Measurements from ENCODE around the gene NEXN. TPM values are rescaled to one million over a fixed set of nuclear protein-coding genes. Genes with fewer than 3 reads are reported as not detected.

NEXN gene
- under 0.01 TPM for total RNA-seq

GRCh38 chr1:77888081-77888780 lies at the start of gene NEXN:
Gene NEXN, plus strand, starts transcription at chr1:77888624. Its CDS starts 27,483 bp downstream, at chr1:77916107.
- FAIRE-seq, result no peak
- DNase-seq (ENCODE audit: low spot score in 2 of 2), result peak; percentile 43 to 45

DNA sequence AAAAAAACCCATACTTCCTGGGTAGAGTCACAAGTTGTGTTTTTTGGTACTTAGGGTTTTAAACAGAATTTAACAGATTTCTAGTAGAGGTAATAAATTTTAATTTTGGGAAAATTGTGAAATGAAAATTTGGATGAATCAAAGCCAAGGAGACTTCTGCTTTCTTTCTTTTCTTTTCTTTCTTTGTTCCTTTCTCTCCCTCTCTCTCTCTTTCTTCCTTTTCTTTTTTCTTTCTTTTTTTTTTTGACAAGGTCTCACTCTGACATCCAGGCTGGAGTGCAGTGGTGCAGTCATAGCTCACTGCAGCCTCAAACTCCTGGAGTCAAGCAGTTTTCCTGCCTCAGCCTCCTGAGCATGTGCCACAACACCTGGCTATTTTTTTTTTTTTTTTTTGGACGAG lies 46.9 kb upstream of the NEXN start:
- FAIRE-seq, result no peak
- no peak for DNase-seq (ENCODE audit: low spot score in 2 of 2)

DNA sequence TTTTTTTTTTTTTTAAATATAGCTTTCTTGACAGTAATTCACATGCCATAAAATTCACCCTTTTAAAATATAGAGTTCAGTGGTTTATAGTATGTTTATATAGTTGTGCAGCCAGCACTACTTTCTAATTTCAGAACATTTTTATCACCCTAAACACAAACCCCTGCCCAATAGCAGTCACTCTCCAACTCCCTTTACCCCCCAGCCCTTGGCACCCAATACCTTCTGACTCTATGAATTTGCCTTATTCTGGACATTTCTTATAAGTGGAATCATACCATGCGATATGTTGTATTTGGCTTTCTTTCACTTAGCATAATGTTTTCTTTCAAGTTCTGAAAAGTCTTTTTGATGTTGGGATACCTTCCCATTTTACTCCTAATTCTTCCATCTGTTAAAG lies 42.5 kb upstream of the NEXN start:
- DNase-seq (ENCODE audit: low spot score in 2 of 2), result no peak
- no peak for FAIRE-seq

DNA sequence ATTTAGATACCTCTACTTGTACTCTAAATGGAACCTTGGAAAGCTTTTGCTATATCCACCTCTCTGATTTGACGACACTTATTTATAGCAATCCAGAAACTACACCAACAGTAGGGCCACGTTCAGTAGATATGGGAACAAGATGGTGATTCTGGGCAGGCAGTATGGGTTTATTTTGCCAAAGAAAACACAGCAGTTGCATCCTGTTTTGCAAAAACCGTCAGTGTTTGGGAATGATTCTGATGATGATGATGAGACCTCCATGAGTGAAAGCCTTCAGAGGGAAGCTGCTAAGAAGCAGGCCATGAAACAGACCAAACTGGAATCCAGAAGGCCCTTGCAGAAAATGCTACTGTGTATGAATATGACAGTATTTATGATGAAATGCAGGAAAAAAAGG lies 41.5 kb upstream of the NEXN start:
- FAIRE-seq (no peak), DNase-seq (ENCODE audit: low spot score in 2 of 2) (no peak)

DNA sequence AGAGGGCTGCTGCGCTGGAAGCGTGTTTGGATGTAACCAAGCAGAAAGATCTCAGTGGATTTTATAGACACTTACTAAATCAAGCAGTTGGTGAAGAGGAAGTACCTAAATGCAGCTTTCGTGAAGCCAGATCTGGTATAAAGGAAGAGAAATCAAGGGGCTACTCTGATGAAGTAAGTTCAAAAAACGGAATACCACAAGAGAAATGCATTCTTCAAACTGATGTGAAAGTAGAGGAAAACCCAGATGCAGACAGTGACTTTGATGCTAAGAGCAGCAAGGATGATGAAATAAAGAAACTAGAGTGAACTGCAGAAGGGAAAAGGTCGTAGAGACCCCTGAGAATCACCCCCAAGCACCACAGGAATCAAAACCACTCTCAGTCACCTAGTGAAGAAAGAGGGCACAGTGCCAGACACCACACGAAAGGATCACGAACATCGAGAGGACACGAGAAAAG lies 40.8 kb upstream of the NEXN start:
- no peak for FAIRE-seq
- no peak for DNase-seq (ENCODE audit: low spot score in 2 of 2)

- DNase-seq (ENCODE audit: low spot score in 2 of 2) (no peak), FAIRE-seq (no peak)
Measured at GRCh38 chr1:77850082-77850481, 38.3 kb upstream of the NEXN start.

DNA sequence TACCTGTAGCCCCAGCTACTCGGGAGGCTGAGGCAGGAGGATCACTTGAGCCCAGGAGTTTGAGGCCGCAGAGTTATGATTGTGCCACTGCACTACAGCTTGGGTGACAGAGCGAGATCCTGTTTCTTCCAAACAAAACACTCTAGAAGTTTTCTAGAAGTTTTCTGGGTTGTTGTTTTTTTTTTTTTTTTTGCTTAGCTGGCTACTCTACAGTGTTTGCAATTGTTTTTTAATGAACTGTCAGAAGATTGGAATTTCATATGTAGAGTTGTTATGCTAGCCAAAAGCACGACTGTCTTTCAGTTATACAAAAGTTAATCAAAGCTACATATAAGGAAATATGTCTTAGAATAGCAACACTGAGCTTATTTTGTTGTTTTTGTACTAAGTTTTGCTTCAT lies 30.9 kb upstream of the NEXN start:
- DNase-seq (ENCODE audit: low spot score in 2 of 2) (no peak), FAIRE-seq (no peak)

GRCh38 chr1:77858725-77859124 lies 29.7 kb upstream of the NEXN start:
- FAIRE-seq (no peak), DNase-seq (ENCODE audit: low spot score in 2 of 2) (no peak)

- FAIRE-seq, result no peak
Measured at GRCh38 chr1:77859248-77859647, 29.2 kb upstream of the NEXN start.

GRCh38 chr1:77866296-77866695 lies 22.1 kb upstream of the NEXN start:
- DNase-seq (ENCODE audit: low spot score in 2 of 2) (no peak), FAIRE-seq (no peak)

More at GRCh38 chr1:77859248-77859647, 29.2 kb upstream of the NEXN start:
- DNase-seq (ENCODE audit: low spot score in 2 of 2), result no peak

DNA sequence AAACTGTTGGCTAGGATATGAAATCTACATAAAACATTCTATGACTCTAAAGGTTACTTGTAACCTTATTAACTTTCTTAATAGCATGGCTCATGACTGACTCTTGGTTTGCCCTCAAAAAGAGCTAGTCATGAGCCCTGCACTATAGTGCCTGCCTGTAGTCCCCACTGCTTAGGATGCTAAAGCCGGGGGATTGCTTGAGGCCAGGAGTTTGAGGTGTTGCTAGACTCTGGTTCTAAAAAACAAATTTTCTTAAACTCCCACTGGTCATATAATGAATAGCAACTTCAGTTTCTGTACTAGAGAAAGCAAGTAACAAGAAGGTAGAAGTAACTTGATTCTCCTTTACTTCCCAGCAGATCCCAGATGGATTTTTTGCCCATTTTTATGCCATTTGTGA lies 15.8 kb upstream of the NEXN start:
- DNase-seq (ENCODE audit: low spot score in 2 of 2) (no peak), FAIRE-seq (no peak)

DNA sequence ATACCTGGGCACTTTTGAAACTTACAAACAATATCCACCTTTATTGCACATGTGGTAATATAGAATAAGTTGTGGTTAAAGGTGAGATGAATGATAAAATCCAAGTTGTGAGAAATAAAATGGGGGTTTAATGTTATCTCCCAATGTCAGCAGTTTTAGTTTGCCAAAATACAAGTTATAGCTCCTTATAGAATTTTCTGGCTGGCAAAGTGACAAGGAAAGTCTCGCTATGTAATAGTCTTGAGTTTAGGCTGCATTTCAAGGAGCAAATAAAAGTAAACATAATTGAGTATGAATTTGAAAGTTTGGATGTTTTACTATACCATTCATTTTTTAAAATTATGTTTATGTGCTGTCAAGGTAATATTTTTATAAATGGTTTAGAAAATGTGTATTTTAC lies 15.0 kb upstream of the NEXN start:
- DNase-seq (ENCODE audit: low spot score in 2 of 2) (no peak), FAIRE-seq (no peak)

DNA sequence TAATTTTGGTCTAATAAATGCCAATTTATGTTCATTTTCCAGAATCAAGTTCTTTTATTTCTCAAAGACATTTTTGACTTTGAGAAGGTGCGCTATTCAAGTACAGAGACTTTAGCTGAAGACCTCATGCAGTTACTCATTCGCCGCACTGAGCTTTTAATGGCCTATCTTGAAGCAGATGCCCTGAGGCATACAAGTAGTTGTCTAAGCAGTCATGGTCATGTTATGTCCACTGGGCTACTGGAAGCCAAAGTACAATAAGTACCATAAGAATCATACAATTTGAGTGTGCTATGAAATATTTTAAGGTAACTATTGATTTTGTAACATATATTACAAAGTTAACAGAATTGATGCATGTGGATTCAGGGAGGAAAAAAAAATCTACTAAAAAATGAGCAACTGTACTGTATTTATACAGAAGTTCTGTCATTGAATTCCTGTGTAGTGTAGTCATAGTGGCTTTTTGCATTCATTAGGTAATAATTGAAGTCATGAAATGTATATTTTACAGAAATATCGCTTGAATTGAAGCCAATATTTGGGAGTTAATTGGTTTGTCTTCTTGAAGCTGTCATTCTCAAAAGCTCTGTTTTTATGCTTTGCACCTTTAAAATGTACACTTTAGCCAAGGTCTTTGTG lies 13.5 kb upstream of the NEXN start:
- FAIRE-seq (no peak), DNase-seq (ENCODE audit: low spot score in 2 of 2) (no peak)

- FAIRE-seq, result no peak
Measured at GRCh38 chr1:77876884-77877283, 11.5 kb upstream of the NEXN start.

GRCh38 chr1:77881061-77881460 lies 7.4 kb upstream of the NEXN start:
- DNase-seq (ENCODE audit: low spot score in 2 of 2) (no peak), FAIRE-seq (no peak)

More at GRCh38 chr1:77876884-77877283, 11.5 kb upstream of the NEXN start:
- no peak for DNase-seq (ENCODE audit: low spot score in 2 of 2)

- DNase-seq (ENCODE audit: low spot score in 2 of 2) (no peak), FAIRE-seq (no peak)
Measured at GRCh38 chr1:77882411-77882810, 6.0 kb upstream of the NEXN start.

GRCh38 chr1:77888781-77889642 lies 588 bp downstream of the NEXN start:
- peak in 1 of 2 donors; percentile 34 for DNase-seq (ENCODE audit: low spot score in 2 of 2)

GRCh38 chr1:77889671-77890070 lies 1.2 kb downstream of the NEXN start:
- FAIRE-seq (no peak), DNase-seq (ENCODE audit: low spot score in 2 of 2) (no peak)

More at GRCh38 chr1:77888781-77889642, 588 bp downstream of the NEXN start:
- no peak for FAIRE-seq

DNA sequence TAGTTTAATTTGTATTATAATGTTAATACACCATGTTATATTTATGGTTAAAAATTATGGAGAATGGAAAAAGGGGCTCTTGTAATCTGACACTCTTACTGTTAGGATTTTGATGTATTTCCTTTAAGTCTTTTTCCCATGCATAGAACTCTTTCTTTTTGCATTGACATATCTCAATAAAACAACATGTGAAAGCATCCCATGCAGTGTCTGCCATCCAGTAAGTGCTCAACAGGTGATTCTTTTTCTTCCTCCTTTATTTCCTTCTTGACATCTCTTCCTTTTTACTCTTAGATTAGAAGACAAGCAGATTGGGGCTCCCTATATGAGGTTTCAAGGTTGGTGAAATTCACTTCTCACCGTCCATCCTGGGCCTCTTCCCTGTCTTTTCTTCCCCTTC lies 2.8 kb downstream of the NEXN start:
- FAIRE-seq (no peak), DNase-seq (ENCODE audit: low spot score in 2 of 2) (no peak)

DNA sequence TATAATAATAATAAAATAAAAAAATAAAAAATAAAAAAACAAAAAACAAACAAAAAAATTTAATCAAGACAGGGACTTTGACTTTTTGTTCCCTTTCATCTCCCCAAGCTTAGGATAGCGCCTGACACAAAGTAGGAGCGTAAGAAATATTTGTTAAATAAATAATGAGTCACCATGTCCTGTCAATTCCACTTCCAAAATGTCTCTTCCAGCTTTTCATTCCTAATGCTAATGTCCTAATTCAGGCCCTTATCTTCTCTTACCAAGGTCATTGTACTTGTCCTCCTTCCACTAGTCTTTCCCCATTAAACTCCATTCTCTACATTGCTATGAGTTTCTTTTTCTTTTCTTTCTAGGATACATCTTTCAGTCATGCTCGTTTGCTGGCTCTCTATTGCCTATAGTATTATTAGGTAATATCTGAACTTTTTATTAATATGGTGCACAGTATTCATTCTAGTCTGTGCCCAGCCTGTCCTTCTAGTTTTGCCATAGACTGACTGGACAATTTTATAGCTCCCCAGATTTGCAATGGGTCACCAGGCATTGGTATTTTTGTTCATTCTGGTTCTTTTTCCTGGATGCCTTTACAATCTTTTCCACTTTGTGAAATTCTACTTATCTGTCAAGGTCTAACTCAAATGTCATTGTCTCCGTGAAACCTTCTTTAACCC lies 11.4 kb downstream of the NEXN start:
- FAIRE-seq (no peak), DNase-seq (ENCODE audit: low spot score in 2 of 2) (no peak)
